Smooth muscle cell (in vitro differentiated cells): Measurements from ENCODE around the gene BACH2. TPM values are rescaled to one million over a fixed set of nuclear protein-coding genes. Genes with fewer than 3 reads are reported as not detected.

Source experiments
- DNase-seq: peaks from one replicate; lab custom pipeline; 2025; ENCODE audit not compliant: unreplicated experiment; lab: John Stamatoyannopoulos, UW
- H2AFZ ChIP-seq: fragments of 200-600 bp; sonication (generic); 2 replicates; pipeline ENCODE4 v1.6.0; 2016; ENCODE audit warnings: antibody characterized with exemption, low read depth, mild to moderate bottlenecking
- H3F3A ChIP-seq: fragments of 200-600 bp; sonication (generic); 2 replicates; pipeline ENCODE4 v1.6.0; 2017; ENCODE audit warnings: antibody characterized with exemption, low read depth
- H3K27ac ChIP-seq: fragments of 200-600 bp; sonication (generic); 2 replicates; pipeline ENCODE4 v1.5.1; 2016; ENCODE audit warnings: low read depth, mild to moderate bottlenecking
- H3K27me3 ChIP-seq: fragments of 200-600 bp; sonication (generic); 2 replicates; pipeline ENCODE4 v1.6.1; 2016; ENCODE audit warnings: low read depth, mild to moderate bottlenecking
- H3K36me3 ChIP-seq: fragments of 200-600 bp; sonication (generic); 2 replicates; pipeline ENCODE4 v1.5.1; 2016; ENCODE audit warnings: low read depth
- H3K4me1 ChIP-seq: fragments of 200-600 bp; sonication (generic); 2 replicates; pipeline ENCODE4 v1.5.1; 2016; ENCODE audit warnings: low read depth
- H3K4me2 ChIP-seq: fragments of 200-600 bp; sonication (generic); 2 replicates; pipeline ENCODE4 v1.6.0; 2016; ENCODE audit warnings: mild to moderate bottlenecking
- H3K4me3 ChIP-seq: fragments of 200-600 bp; sonication (generic); 2 replicates; pipeline ENCODE4 v1.5.1; 2016; ENCODE audit warnings: mild to moderate bottlenecking
- H3K79me2 ChIP-seq: fragments of 200-600 bp; sonication (generic); 2 replicates; pipeline ENCODE4 v1.6.0; 2016; ENCODE audit warnings: low read depth, mild to moderate bottlenecking
- H3K9ac ChIP-seq: fragments of 200-600 bp; sonication (generic); 2 replicates; pipeline ENCODE4 v1.6.0; 2016; ENCODE audit warnings: low read depth
- H3K9me3 ChIP-seq: fragments of 200-600 bp; sonication (generic); replicated peaks from 2 replicates; pipeline ENCODE4 v1.5.1; 2016; ENCODE audit warnings: low read depth
- H4K20me1 ChIP-seq: fragments of 200-600 bp; sonication (generic); 2 replicates; pipeline ENCODE4 v1.6.0; 2016; ENCODE audit warnings: low read depth
- CTCF ChIP-seq: fragments of 200-600 bp; sonication (generic); IDR thresholded peaks from 2 replicates; pipeline ENCODE4 v1.5.1; 2017; ENCODE audit warnings: borderline replicate concordance, mild to moderate bottlenecking, antibody characterized with exemption; ENCODE audit not compliant: insufficient read depth, poor library complexity, severe bottlenecking
- WGBS: methylation state at CpG from one replicate; pipeline ENCODE4 v1.1.7; 2016; ENCODE audit warnings: low lambda C conversion rate; 5-methylcytosine and 5-hydroxymethylcytosine counted together
- polyA plus RNA-seq: library from polyadenylated mRNA; unstranded; fragments of >200 nt; fragmentation: Nextera tagmentation; extraction: Ambion mirVana; gene quantifications from 2 replicates; pipeline ENCODE4 v1.2.1, GENCODE V29; 2016
- total RNA-seq: library from RNA; depleted of rRNA; stranded (reverse); fragments of >200 nt; gene quantifications from 2 replicates; pipeline ENCODE4 v1.2.3, GENCODE V29; 2014

The BACH2 gene
- total and polyA plus RNA-seq, 2 experiments from 2014 or later = 3.0 to 4.5 TPM

GRCh38 chr6:90121982-90122381 lies 174.7 kb downstream of the BACH2 start:
- H3K36me3 ChIP-seq = no peaks in the 10 kb centered on the region
- H4K20me1 ChIP-seq = no peaks in the 10 kb centered on the region
- no peaks in the 10 kb centered on the region for H3K4me1 ChIP-seq
- no peaks in the 10 kb centered on the region for H3K79me2 ChIP-seq
- H3K9ac ChIP-seq = no peak overlapping the region
- no peak overlapping the region for H3K4me3 ChIP-seq
- WGBS = 54% methylated on average over 4 of the region's 4 CpGs
- no peak overlapping the region for H3K27ac ChIP-seq
- H3K9me3 ChIP-seq = no peaks in the 10 kb centered on the region
- no peak overlapping the region for H3K4me2 ChIP-seq
- H3F3A ChIP-seq = no peaks in the 10 kb centered on the region
- H3K27me3 ChIP-seq = no peaks in the 10 kb centered on the region
- no peak for DNase-seq
- no peak overlapping the region for H2AFZ ChIP-seq
- no peak for TF ChIP-seq CTCF

- H3K4me2 ChIP-seq = no peak overlapping the region
- H2AFZ ChIP-seq = no peak overlapping the region
- 98% methylated on average over 2 of the region's 2 CpGs for WGBS
- H3K79me2 ChIP-seq = peaks cover 5% of the 10 kb centered on the region
- no peak for DNase-seq
- H3K36me3 ChIP-seq = no peaks in the 10 kb centered on the region
- H3K27ac ChIP-seq = no peak overlapping the region
- TF ChIP-seq CTCF = no peak
- no peaks in the 10 kb centered on the region for H3F3A ChIP-seq
- no peaks in the 10 kb centered on the region for H4K20me1 ChIP-seq
- no peak overlapping the region for H3K4me3 ChIP-seq
- no peaks in the 10 kb centered on the region for H3K4me1 ChIP-seq
- H3K9me3 ChIP-seq = no peaks in the 10 kb centered on the region
- H3K27me3 ChIP-seq = no peaks in the 10 kb centered on the region
- no peak overlapping the region for H3K9ac ChIP-seq
Measured at GRCh38 chr6:90120327-90120726, 176.3 kb downstream of the BACH2 start.

GRCh38 chr6:90119618-90120017 lies 177.0 kb downstream of the BACH2 start:
- no peak overlapping the region for H3K4me2 ChIP-seq
- no peaks in the 10 kb centered on the region for H4K20me1 ChIP-seq
- WGBS = 91% methylated on average over 3 of the region's 3 CpGs
- no peaks in the 10 kb centered on the region for H3K4me1 ChIP-seq
- no peak overlapping the region for H3K9ac ChIP-seq
- H3K9me3 ChIP-seq = no peaks in the 10 kb centered on the region
- DNase-seq = no peak
- H3K4me3 ChIP-seq = no peak overlapping the region
- no peak overlapping the region for H3K27ac ChIP-seq
- H3K36me3 ChIP-seq = no peaks in the 10 kb centered on the region
- no peak overlapping the region for H2AFZ ChIP-seq
- no peak for TF ChIP-seq CTCF
- H3F3A ChIP-seq = no peaks in the 10 kb centered on the region
- H3K79me2 ChIP-seq = peaks cover 5% of the 10 kb centered on the region
- H3K27me3 ChIP-seq = no peaks in the 10 kb centered on the region

- H3K27ac ChIP-seq = no peak overlapping the region
- no peak overlapping the region for H3K9ac ChIP-seq
- no peaks in the 10 kb centered on the region for H4K20me1 ChIP-seq
- no peaks in the 10 kb centered on the region for H3K27me3 ChIP-seq
- H3F3A ChIP-seq = no peaks in the 10 kb centered on the region
- H3K4me2 ChIP-seq = no peak overlapping the region
- H3K4me1 ChIP-seq = no peaks in the 10 kb centered on the region
- no peaks in the 10 kb centered on the region for H3K9me3 ChIP-seq
- WGBS = 91% methylated on average over 2 of the region's 2 CpGs
- no peak for DNase-seq
- no peak overlapping the region for H2AFZ ChIP-seq
- H3K36me3 ChIP-seq = no peaks in the 10 kb centered on the region
- H3K79me2 ChIP-seq = peaks cover 5% of the 10 kb centered on the region
- H3K4me3 ChIP-seq = no peak overlapping the region
- TF ChIP-seq CTCF = no peak
Measured at GRCh38 chr6:90118581-90118980, 178.1 kb downstream of the BACH2 start.
